Activated naive CD8-positive, alpha-beta T cell treated with anti-CD3 and anti-CD28 coated beads for 36 hours (primary cell): ENCODE results near the gene MTFP1. TPM values are rescaled to one million over a fixed set of nuclear protein-coding genes. Genes with fewer than 3 reads are reported as not detected.
A peak's percentile ranks its signal among the peaks of the same experiment; 100 is the strongest.
"Not testable (repeated sequence)": the region's sequence is repeated elsewhere in the genome, so short reads cannot be mapped to it uniquely, and the experiment has no call there.

Experiments
- DNase-seq: peaks from one replicate; pipeline ENCODE4 v3.0.0; 2021
- H3K27ac Mint-ChIP-seq: one replicate; pipeline ENCODE4 v1.8.0; 2022; ENCODE audit warnings: mild to moderate bottlenecking, moderate library complexity, mixed read lengths
- H3K27me3 Mint-ChIP-seq: one replicate; pipeline ENCODE4 v1.8.0; 2022; ENCODE audit warnings: mild to moderate bottlenecking, mixed read lengths
- H3K36me3 Mint-ChIP-seq: one replicate; pipeline ENCODE4 v1.8.0; 2021; ENCODE audit warnings: mild to moderate bottlenecking, mixed read lengths
- H3K4me1 Mint-ChIP-seq: one replicate; pipeline ENCODE4 v1.8.0; 2021; ENCODE audit warnings: mixed read lengths
- H3K4me3 Mint-ChIP-seq: one replicate; pipeline ENCODE4 v1.8.0; 2022; ENCODE audit warnings: mild to moderate bottlenecking, moderate library complexity, mixed read lengths
- H3K9me3 Mint-ChIP-seq: one replicate; pipeline ENCODE4 v1.8.0; 2022; ENCODE audit warnings: mixed read lengths
- total RNA-seq, 2 experiments: library from RNA; stranded (reverse); gene quantifications; one replicate each; pipeline ENCODE4 v1.2.3, GENCODE V29; 2021

Gene MTFP1
- total RNA-seq, 2 experiments from 2014 or later: 109 to 114 TPM

GRCh38 chr22:30397656-30398635 lies 27.6 kb upstream of the MTFP1 start:
- Mint-ChIP-seq H3K9me3 (no peaks in the 10 kb centered on the region), H3K27ac (peak overlapping the region; percentile 45), H3K27me3 (no peaks in the 10 kb centered on the region), H3K4me3 (peak overlapping the region; percentile 86), H3K36me3 (peaks cover 3% of the 10 kb centered on the region), H3K4me1 (peaks cover 42% of the 10 kb centered on the region)
- no peak for DNase-seq

DNA sequence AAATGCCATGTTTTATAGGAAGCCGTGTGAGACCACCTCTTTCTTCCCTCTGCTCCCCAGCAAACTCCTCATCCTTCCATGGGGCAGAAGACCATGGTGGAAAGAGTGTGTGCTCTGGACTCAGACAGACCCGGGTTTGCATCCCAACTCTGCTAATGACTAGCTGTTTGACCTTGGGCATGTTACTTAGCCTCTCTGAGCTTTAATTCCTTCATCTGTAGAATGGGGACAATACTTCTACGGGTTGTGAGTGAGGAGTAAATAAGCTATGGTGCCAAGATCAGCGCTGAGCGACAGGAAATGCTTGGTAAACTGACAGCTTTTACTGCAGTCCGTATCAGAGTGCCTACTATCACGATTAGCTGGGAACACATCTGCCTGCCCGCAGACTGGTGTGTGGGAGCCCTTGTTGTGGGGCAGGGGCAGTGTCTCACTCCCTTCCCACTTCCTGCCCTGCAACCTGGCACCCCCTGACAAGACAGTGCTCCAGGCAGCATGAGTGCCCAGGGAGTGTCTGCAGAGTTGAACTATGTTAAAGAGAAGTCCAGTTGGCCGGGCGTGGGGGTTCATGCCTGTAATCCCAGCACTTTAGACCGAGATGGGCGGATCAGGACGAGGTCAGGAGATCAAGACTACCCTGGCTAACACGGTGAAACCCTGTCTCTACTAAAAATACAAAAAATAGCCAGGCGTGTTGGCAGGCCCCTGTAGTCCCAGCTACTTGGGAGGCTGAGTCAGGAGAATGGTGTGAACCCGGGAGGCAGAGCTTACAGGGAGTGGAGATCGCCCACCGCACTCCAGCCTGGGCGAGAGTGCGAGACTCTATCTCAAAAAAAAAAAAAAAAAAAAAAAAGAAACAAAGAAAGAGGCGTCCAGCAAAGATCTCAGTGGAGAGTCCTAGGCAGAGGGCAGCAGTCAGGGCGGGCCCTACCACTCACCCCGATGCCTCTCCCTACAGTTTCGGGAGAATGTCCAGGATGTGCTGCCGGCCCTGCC lies 26.6 kb upstream of the MTFP1 start:
- Mint-ChIP-seq H3K9me3 (no peaks in the 10 kb centered on the region), H3K27me3 (no peaks in the 10 kb centered on the region), H3K4me1 (peaks cover 36% of the 10 kb centered on the region), H3K27ac (peak overlapping the region; percentile 4), H3K4me3 (peak overlapping the region; percentile 52), H3K36me3 (peaks cover 3% of the 10 kb centered on the region)
- DNase-seq: no peak

DNA sequence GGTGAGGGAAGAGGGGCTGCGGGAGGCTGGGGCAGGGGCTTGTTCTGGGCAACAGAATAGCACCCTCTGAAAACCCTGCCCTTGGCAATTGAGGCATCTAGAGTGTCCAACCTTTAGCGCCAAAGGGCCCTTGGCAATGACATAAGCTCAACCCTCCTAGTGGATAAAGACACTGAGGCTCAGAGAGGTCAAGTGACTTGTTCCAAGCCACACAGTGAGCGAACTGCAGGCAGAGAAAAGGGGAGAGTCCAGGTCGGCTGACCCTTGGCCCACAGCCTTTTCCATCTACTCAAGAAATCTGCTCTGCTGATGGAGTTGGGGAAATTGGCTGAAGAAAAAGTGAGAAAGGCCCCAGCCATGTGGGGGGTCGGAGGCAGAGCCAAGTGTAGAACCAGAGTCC lies 25.9 kb upstream of the MTFP1 start:
- Mint-ChIP-seq H3K4me1 (peaks cover 36% of the 10 kb centered on the region), H3K4me3 (no peak overlapping the region), H3K9me3 (no peaks in the 10 kb centered on the region), H3K36me3 (peaks cover 3% of the 10 kb centered on the region), H3K27me3 (no peaks in the 10 kb centered on the region), H3K27ac (no peak overlapping the region)
- no peak for DNase-seq

GRCh38 chr22:30400159-30400558 lies 25.4 kb upstream of the MTFP1 start:
- H3K36me3 Mint-ChIP-seq: peaks cover 3% of the 10 kb centered on the region
- no peaks in the 10 kb centered on the region for H3K9me3 Mint-ChIP-seq
- H3K27me3 Mint-ChIP-seq: no peaks in the 10 kb centered on the region
- no peak overlapping the region for H3K27ac Mint-ChIP-seq
- H3K4me1 Mint-ChIP-seq: peaks cover 36% of the 10 kb centered on the region
- DNase-seq: no peak
- H3K4me3 Mint-ChIP-seq: no peak overlapping the region

DNA sequence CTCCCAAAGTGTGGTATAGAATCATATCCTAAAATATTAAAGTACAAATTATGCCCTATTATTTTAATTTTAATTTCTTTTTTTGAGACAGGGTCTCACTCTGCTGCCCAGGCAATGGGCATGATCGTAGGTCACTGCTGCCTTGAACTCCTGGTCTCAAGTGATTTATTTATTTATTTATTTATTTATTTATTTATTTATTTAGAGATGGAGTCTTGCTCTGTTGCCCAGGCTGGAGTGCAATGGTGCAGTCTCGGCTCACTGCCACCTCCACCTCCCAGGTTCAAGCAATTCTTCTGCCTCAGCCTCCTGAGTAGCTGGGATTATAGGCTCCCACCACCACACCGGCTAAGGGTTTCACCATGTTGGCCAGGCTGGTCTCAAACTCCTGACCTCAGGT lies 24.5 kb upstream of the MTFP1 start:
- H3K36me3 Mint-ChIP-seq, H3K27ac Mint-ChIP-seq, H3K9me3 Mint-ChIP-seq, DNase-seq, H3K27me3 Mint-ChIP-seq, H3K4me3 Mint-ChIP-seq: not testable (repeated sequence)
- peaks cover 32% of the 10 kb centered on the region for H3K4me1 Mint-ChIP-seq

GRCh38 chr22:30402028-30402765 lies 23.4 kb upstream of the MTFP1 start:
- no peaks in the 10 kb centered on the region for H3K9me3 Mint-ChIP-seq
- no peak overlapping the region for H3K27ac Mint-ChIP-seq
- no peaks in the 10 kb centered on the region for H3K27me3 Mint-ChIP-seq
- peaks cover 3% of the 10 kb centered on the region for H3K36me3 Mint-ChIP-seq
- no peak for DNase-seq
- H3K4me1 Mint-ChIP-seq: peaks cover 25% of the 10 kb centered on the region
- H3K4me3 Mint-ChIP-seq: no peak overlapping the region

DNA sequence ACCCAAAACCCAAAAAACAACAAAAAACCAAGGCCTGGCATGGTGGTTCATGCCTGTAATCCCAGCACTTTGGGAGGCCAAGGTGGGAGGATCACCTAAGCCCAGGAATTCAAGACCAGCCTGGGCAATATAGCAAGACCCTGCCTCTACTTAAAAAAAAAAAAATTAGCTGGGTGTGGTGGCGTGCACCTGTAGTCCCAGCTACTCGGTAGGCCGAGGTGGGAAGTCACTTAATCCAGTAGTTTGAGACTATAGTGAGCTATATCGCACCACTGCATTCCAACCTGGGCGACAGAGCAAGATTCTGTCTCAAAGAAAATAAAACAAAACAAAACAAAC lies 22.8 kb upstream of the MTFP1 start:
- H3K4me3 Mint-ChIP-seq, H3K27ac Mint-ChIP-seq, H3K36me3 Mint-ChIP-seq, DNase-seq, H3K9me3 Mint-ChIP-seq, H3K27me3 Mint-ChIP-seq: not testable (repeated sequence)
- H3K4me1 Mint-ChIP-seq: peaks cover 22% of the 10 kb centered on the region

DNA sequence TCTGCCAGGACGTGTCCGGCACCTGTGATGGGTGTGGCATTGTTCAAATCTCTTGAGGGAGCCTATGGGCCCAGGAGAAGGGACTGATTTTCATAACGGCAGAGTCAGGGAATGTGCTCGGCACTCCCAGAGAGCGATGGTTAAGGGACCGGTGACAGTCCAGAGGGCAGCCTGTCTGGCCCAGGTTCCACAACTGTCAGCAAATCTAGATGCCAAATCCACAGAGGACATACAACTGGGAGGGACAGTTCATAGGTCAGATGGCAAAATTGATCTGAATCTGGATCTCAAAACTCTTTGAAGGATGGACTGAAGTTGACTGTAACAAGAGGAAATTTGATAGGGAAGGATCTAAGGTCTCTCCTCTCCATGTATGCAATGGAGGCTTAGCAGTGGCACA lies 21.3 kb upstream of the MTFP1 start:
- H3K4me1 Mint-ChIP-seq: peaks cover 13% of the 10 kb centered on the region
- no peaks in the 10 kb centered on the region for H3K27me3 Mint-ChIP-seq
- H3K36me3 Mint-ChIP-seq: peaks cover 4% of the 10 kb centered on the region
- no peak for DNase-seq
- H3K9me3 Mint-ChIP-seq: no peaks in the 10 kb centered on the region
- H3K27ac Mint-ChIP-seq: no peak overlapping the region
- H3K4me3 Mint-ChIP-seq: no peak overlapping the region

DNA sequence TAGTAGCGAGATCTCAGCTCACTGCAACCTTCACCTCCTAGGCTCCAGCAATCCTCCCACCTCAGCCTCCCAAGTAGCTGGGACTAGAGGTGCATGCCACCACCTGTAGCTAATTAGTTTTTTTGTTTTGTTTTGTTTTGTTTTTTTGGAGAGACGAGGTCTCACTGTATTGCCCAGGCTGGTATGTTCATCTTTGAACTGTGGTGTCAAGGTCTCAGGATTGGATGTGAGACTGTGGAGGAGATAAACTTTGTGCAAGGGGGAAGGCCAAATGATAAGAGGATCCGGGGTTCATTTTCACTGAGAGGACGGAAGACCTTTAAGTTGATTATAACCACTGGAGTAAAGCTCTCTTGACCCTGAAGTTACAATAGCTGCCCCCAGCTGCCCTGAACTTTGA lies 19.8 kb upstream of the MTFP1 start:
- H3K4me1 Mint-ChIP-seq: peaks cover 11% of the 10 kb centered on the region
- no peak for DNase-seq
- no peaks in the 10 kb centered on the region for H3K27me3 Mint-ChIP-seq
- H3K4me3 Mint-ChIP-seq: no peak overlapping the region
- H3K36me3 Mint-ChIP-seq: peaks cover 3% of the 10 kb centered on the region
- H3K9me3 Mint-ChIP-seq: no peaks in the 10 kb centered on the region
- H3K27ac Mint-ChIP-seq: no peak overlapping the region

- peaks cover 16% of the 10 kb centered on the region for H3K4me1 Mint-ChIP-seq
- no peak for DNase-seq
- no peaks in the 10 kb centered on the region for H3K27me3 Mint-ChIP-seq
- peaks cover 6% of the 10 kb centered on the region for H3K36me3 Mint-ChIP-seq
- H3K27ac Mint-ChIP-seq: no peak overlapping the region
- no peaks in the 10 kb centered on the region for H3K9me3 Mint-ChIP-seq
- no peak overlapping the region for H3K4me3 Mint-ChIP-seq
Measured at GRCh38 chr22:30406400-30406799, 19.2 kb upstream of the MTFP1 start.

GRCh38 chr22:30408388-30409102 lies 17.0 kb upstream of the MTFP1 start:
- no peak overlapping the region for H3K4me3 Mint-ChIP-seq
- no peak for DNase-seq
- H3K9me3 Mint-ChIP-seq: no peaks in the 10 kb centered on the region
- peaks cover 18% of the 10 kb centered on the region for H3K36me3 Mint-ChIP-seq
- H3K4me1 Mint-ChIP-seq: peaks cover 18% of the 10 kb centered on the region
- no peaks in the 10 kb centered on the region for H3K27me3 Mint-ChIP-seq
- H3K27ac Mint-ChIP-seq: no peak overlapping the region

- no peak overlapping the region for H3K27ac Mint-ChIP-seq
- H3K4me1 Mint-ChIP-seq: peaks cover 40% of the 10 kb centered on the region
- H3K36me3 Mint-ChIP-seq: peaks cover 30% of the 10 kb centered on the region
- no peak for DNase-seq
- no peak overlapping the region for H3K4me3 Mint-ChIP-seq
- H3K27me3 Mint-ChIP-seq: no peaks in the 10 kb centered on the region
- H3K9me3 Mint-ChIP-seq: no peaks in the 10 kb centered on the region
Measured at GRCh38 chr22:30411780-30412179, 13.8 kb upstream of the MTFP1 start.

GRCh38 chr22:30413001-30413400 lies 12.6 kb upstream of the MTFP1 start:
- Mint-ChIP-seq H3K36me3 (peaks cover 31% of the 10 kb centered on the region), H3K27ac (no peak overlapping the region), H3K9me3 (no peaks in the 10 kb centered on the region), H3K27me3 (no peaks in the 10 kb centered on the region), H3K4me1 (peaks cover 41% of the 10 kb centered on the region), H3K4me3 (no peak overlapping the region)
- no peak for DNase-seq
